Esophagus squamous epithelium (tissue), 4 donors: ENCODE measurements around the gene NCEH1.

ENCODE experiments used
- CTCF ChIP-seq, 6 experiments: fragments of 450-650 bp in 4 of 6; fragments of 200-600 bp in 2 of 6; sonication (generic) in 2 of 6; IDR thresholded peaks; one replicate each; pipeline ENCODE4 v1.5.1; 2016 to 2019; ENCODE audit warnings: antibody characterized with exemption in 6 of 6, mild to moderate bottlenecking in 4 of 6, moderate library complexity in 4 of 6
- POLR2A ChIP-seq, 4 donors: fragments of 450-650 bp; IDR thresholded peaks; one replicate each; pipeline ENCODE4 v1.6.1; 2017; ENCODE audit warnings: antibody characterized with exemption in 4 of 4, mild to moderate bottlenecking in 4 of 4, moderate library complexity in 3 of 4

GRCh38 chr3:172582712-172583111, 128.2 kb downstream of the NCEH1 start:
- TF ChIP-seq POLR2A (IDR thresholded peaks at IDR 0.05) (no peak), CTCF (IDR thresholded peaks at IDR 0.05) (no peak)
